H1 (cell line): ENCODE results near the gene RALY.

Experiments used
- EZH2 ChIP-seq: fragments of 200-600 bp; sonication (generic); IDR thresholded peaks from 2 replicates; pipeline ENCODE4 v1.7.1; 2012; ENCODE audit warnings: low read depth, mild to moderate bottlenecking, moderate library complexity, low read length, inconsistent platforms; ENCODE audit not compliant: severe bottlenecking
- HDAC2 ChIP-seq, 2 experiments: fragments of 300-600 bp in 1 of 2; sonication (generic) in 1 of 2; IDR thresholded peaks; 2 replicates each; pipeline ENCODE4 v1.6.1; 2011 to 2012; ENCODE audit warnings: low read depth in 2 of 2, low read length in 2 of 2, mild to moderate bottlenecking in 2 of 2, moderate library complexity in 2 of 2, borderline replicate concordance in 1 of 2, inconsistent platforms in 1 of 2
- TF ChIP-seq, protein P1 (sequence below): IDR thresholded peaks from 2 replicates; pipeline ENCODE4 v1.6.1; 2012; ENCODE audit warnings: inconsistent platforms

- no peak for TF ChIP-seq HDAC2 (IDR thresholded peaks at IDR 0.05; ENCODE audit: borderline replicate concordance in 1 of 2, low read depth in 2 of 2, low read length in 2 of 2)
- TF ChIP-seq EZH2 = no peak
- TF ChIP-seq, protein P1, sequence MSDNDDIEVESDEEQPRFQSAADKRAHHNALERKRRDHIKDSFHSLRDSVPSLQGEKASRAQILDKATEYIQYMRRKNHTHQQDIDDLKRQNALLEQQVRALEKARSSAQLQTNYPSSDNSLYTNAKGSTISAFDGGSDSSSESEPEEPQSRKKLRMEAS = no peak
These were observed 16.8 kb upstream of the RALY start for GRCh38 chr20:33976959-33977358.
